ENCODE data around the gene FN1. TPM values are rescaled to one million over a fixed set of nuclear protein-coding genes. Genes with fewer than 3 reads are reported as not detected.

Gene FN1
- total RNA-seq, 1 donor from 2014 or later = 30,644 TPM

- peak overlapping the region; percentile 9 for H3K4me3 Mint-ChIP-seq (ENCODE audit: unreplicated experiment)
- H3K4me1 Mint-ChIP-seq (ENCODE audit: low read depth) = peaks cover 76% of the 10 kb centered on the region
- H3K36me3 Mint-ChIP-seq (ENCODE audit: low read depth) = peaks cover 84% of the 10 kb centered on the region
- TF ChIP-seq CTCF (IDR thresholded peaks at IDR 0.05) = no peak
- no peaks in the 10 kb centered on the region for H3K9me3 Mint-ChIP-seq (ENCODE audit: low read depth)
- H3K27ac Mint-ChIP-seq (ENCODE audit: unreplicated experiment) = peak overlapping the region; percentile 86
- H3K27me3 Mint-ChIP-seq (ENCODE audit: low read depth) = no peaks in the 10 kb centered on the region
- DNase-seq (ENCODE audit: low spot score) = no peak
These were observed 52.1 kb downstream of the FN1 start for GRCh38 chr2:215383652-215384279.

- Mint-ChIP-seq H3K27ac (ENCODE audit: unreplicated experiment) (peak overlapping the region; percentile 86), H3K36me3 (ENCODE audit: low read depth) (peaks cover 85% of the 10 kb centered on the region), H3K27me3 (ENCODE audit: low read depth) (no peaks in the 10 kb centered on the region), H3K4me1 (ENCODE audit: low read depth) (peaks cover 80% of the 10 kb centered on the region), H3K9me3 (ENCODE audit: low read depth) (no peaks in the 10 kb centered on the region), H3K4me3 (ENCODE audit: unreplicated experiment) (peak overlapping the region; percentile 8)
- no peak for DNase-seq (ENCODE audit: low spot score)
- TF ChIP-seq CTCF (IDR thresholded peaks at IDR 0.05) = no peak
These were observed 53.4 kb downstream of the FN1 start for GRCh38 chr2:215382480-215382879.

- TF ChIP-seq CTCF (IDR thresholded peaks at IDR 0.05) = no peak
- Mint-ChIP-seq H3K27me3 (ENCODE audit: low read depth) (no peaks in the 10 kb centered on the region), H3K27ac (ENCODE audit: unreplicated experiment) (peak overlapping the region; percentile 86), H3K9me3 (ENCODE audit: low read depth) (no peaks in the 10 kb centered on the region), H3K36me3 (ENCODE audit: low read depth) (peaks cover 87% of the 10 kb centered on the region), H3K4me3 (ENCODE audit: unreplicated experiment) (peak overlapping the region; percentile 28), H3K4me1 (ENCODE audit: low read depth) (peaks cover 82% of the 10 kb centered on the region)
- DNase-seq (ENCODE audit: low spot score) = no peak
These were observed 53.9 kb downstream of the FN1 start for GRCh38 chr2:215382011-215382410.

- Mint-ChIP-seq H3K27me3 (ENCODE audit: low read depth) (no peaks in the 10 kb centered on the region), H3K9me3 (ENCODE audit: low read depth) (no peaks in the 10 kb centered on the region), H3K4me1 (ENCODE audit: low read depth) (peaks cover 85% of the 10 kb centered on the region), H3K27ac (ENCODE audit: unreplicated experiment) (peak overlapping the region; percentile 96), H3K4me3 (ENCODE audit: unreplicated experiment) (no peak overlapping the region), H3K36me3 (ENCODE audit: low read depth) (peaks cover 87% of the 10 kb centered on the region)
- TF ChIP-seq CTCF (IDR thresholded peaks at IDR 0.05) = no peak
- DNase-seq (ENCODE audit: low spot score) = no peak
These were observed 55.2 kb downstream of the FN1 start for GRCh38 chr2:215380699-215381098.

GRCh38 chr2:215379948-215380347 lies 55.9 kb downstream of the FN1 start:
- H3K27ac Mint-ChIP-seq (ENCODE audit: unreplicated experiment) = peak overlapping the region; percentile 96
- DNase-seq (ENCODE audit: low spot score) = no peak
- no peak for TF ChIP-seq CTCF (IDR thresholded peaks at IDR 0.05)
- no peaks in the 10 kb centered on the region for H3K27me3 Mint-ChIP-seq (ENCODE audit: low read depth)
- H3K4me1 Mint-ChIP-seq (ENCODE audit: low read depth) = peaks cover 93% of the 10 kb centered on the region
- H3K4me3 Mint-ChIP-seq (ENCODE audit: unreplicated experiment) = peak overlapping the region; percentile 31
- peaks cover 89% of the 10 kb centered on the region for H3K36me3 Mint-ChIP-seq (ENCODE audit: low read depth)
- H3K9me3 Mint-ChIP-seq (ENCODE audit: low read depth) = no peaks in the 10 kb centered on the region

Data from chondrocyte (in vitro differentiated cells).